Frontal cortex (tissue), 4 donors: ENCODE measurements around the gene ABCA13. TPM values are rescaled to one million over a fixed set of nuclear protein-coding genes. Genes with fewer than 3 reads are reported as not detected.

ENCODE experiments used
- DNase-seq, 2 donors: peaks; one replicate each; pipeline ENCODE4 v3.0.0; 2012; ENCODE audit warnings: low spot score in 2 of 2
- FAIRE-seq: peaks from 2 replicates; lab custom pipeline; 2012; peaks lifted over from hg19 to GRCh38; lab: Jason Lieb, UNC
- total RNA-seq: library from RNA; depleted of rRNA; stranded (reverse); fragments of >200 nt; gene quantifications from one replicate; pipeline ENCODE4 v1.2.3, GENCODE V29; 2014
- donor health status: control.
- donor health status: control.
- donor health status: control.

Gene ABCA13
- total RNA-seq, 1 donor from 2014 or later = under 0.01 TPM

GRCh38 chr7:48466713-48467112 lies 295.5 kb downstream of the ABCA13 start:
- DNase-seq (no peak), FAIRE-seq (no peak)

- FAIRE-seq (no peak), DNase-seq (no peak)
These were observed 299.9 kb downstream of the ABCA13 start for GRCh38 chr7:48471196-48471595.

- FAIRE-seq (no peak), DNase-seq (no peak)
These were observed 301.4 kb downstream of the ABCA13 start for GRCh38 chr7:48472640-48473039.

GRCh38 chr7:48473205-48473865 lies 302.1 kb downstream of the ABCA13 start:
- no peak for FAIRE-seq

GRCh38 chr7:48481235-48481634 lies 310.0 kb downstream of the ABCA13 start:
- FAIRE-seq = no peak

More at GRCh38 chr7:48473205-48473865, 302.1 kb downstream of the ABCA13 start:
- no peak for DNase-seq

GRCh38 chr7:48497521-48497920 lies 326.3 kb downstream of the ABCA13 start:
- no peak for DNase-seq
- FAIRE-seq = no peak

More at GRCh38 chr7:48481235-48481634, 310.0 kb downstream of the ABCA13 start:
- DNase-seq = no peak

- no peak for DNase-seq
- FAIRE-seq = no peak
These were observed 330.8 kb downstream of the ABCA13 start for GRCh38 chr7:48502021-48502420.

- FAIRE-seq (no peak), DNase-seq (no peak)
These were observed 333.8 kb downstream of the ABCA13 start for GRCh38 chr7:48505051-48505450.

GRCh38 chr7:48505466-48505865 lies 334.2 kb downstream of the ABCA13 start:
- no peak for FAIRE-seq
- no peak for DNase-seq

- no peak for FAIRE-seq
- no peak for DNase-seq
These were observed 335.3 kb downstream of the ABCA13 start for GRCh38 chr7:48506569-48506968.

- DNase-seq (peak in 1 of 2 donors; percentile 2), FAIRE-seq (no peak)
These were observed 339.8 kb downstream of the ABCA13 start for GRCh38 chr7:48511080-48511479.

GRCh38 chr7:48512892-48513291 lies 341.6 kb downstream of the ABCA13 start:
- FAIRE-seq (no peak), DNase-seq (no peak)

- no peak for FAIRE-seq
- no peak for DNase-seq
These were observed 343.9 kb downstream of the ABCA13 start for GRCh38 chr7:48515171-48515570.

- no peak for DNase-seq
- no peak for FAIRE-seq
These were observed 346.8 kb downstream of the ABCA13 start for GRCh38 chr7:48518092-48518491.

GRCh38 chr7:48522692-48523091 lies 351.4 kb downstream of the ABCA13 start:
- no peak for FAIRE-seq

GRCh38 chr7:48525736-48526732 lies 354.8 kb downstream of the ABCA13 start:
- FAIRE-seq = no peak
- DNase-seq = no peak

More at GRCh38 chr7:48522692-48523091, 351.4 kb downstream of the ABCA13 start:
- DNase-seq = no peak

- FAIRE-seq = no peak
- no peak for DNase-seq
These were observed 357.4 kb downstream of the ABCA13 start for GRCh38 chr7:48528646-48529045.

GRCh38 chr7:48537561-48537960 lies 366.3 kb downstream of the ABCA13 start:
- FAIRE-seq (no peak), DNase-seq (no peak)

GRCh38 chr7:48540746-48541145 lies 369.5 kb downstream of the ABCA13 start:
- DNase-seq (no peak), FAIRE-seq (no peak)

GRCh38 chr7:48548667-48549066 lies 377.4 kb downstream of the ABCA13 start:
- DNase-seq = no peak
- FAIRE-seq = no peak

GRCh38 chr7:48551652-48552051 lies 380.4 kb downstream of the ABCA13 start:
- FAIRE-seq (no peak), DNase-seq (no peak)
